Sigmoid colon (tissue), 4 donors: Measurements from ENCODE around the gene ONECUT3.

Experiments
- CTCF ChIP-seq, 4 experiments: fragments of 450-650 bp in 3 of 4; fragments of 200-600 bp in 1 of 4; IDR thresholded peaks; one replicate each; pipeline ENCODE4 v1.5.1; 2016 to 2019; ENCODE audit warnings: antibody characterized with exemption in 4 of 4, mild to moderate bottlenecking in 3 of 4, moderate library complexity in 2 of 4
- EP300 ChIP-seq, 4 donors: sonication (generic); formaldehyde crosslinking; IDR thresholded peaks; one replicate each; pipeline ENCODE4 v1.6.1; 2017; ENCODE audit warnings: antibody characterized with exemption in 4 of 4
- POLR2AphosphoS5 ChIP-seq, 4 donors: sonication (generic); formaldehyde crosslinking; IDR thresholded peaks; one replicate each; pipeline ENCODE4 v1.6.1; 2017; ENCODE audit warnings: antibody characterized with exemption in 4 of 4

GRCh38 chr19:1720237-1720636, 33.1 kb upstream of the ONECUT3 start:
- no peak for TF ChIP-seq POLR2AphosphoS5 (IDR thresholded peaks at IDR 0.05)
- TF ChIP-seq CTCF (IDR thresholded peaks at IDR 0.05) = no peak
- TF ChIP-seq EP300 (IDR thresholded peaks at IDR 0.05) = no peak
